A549 treated with Mapracorat at 1 μM for 4 hours (cell line): Measurements from ENCODE around the gene BANF2. TPM values are rescaled to one million over a fixed set of nuclear protein-coding genes. Genes with fewer than 3 reads are reported as not detected.

Experiments used
- total RNA-seq: library from RNA; stranded (reverse); fragments of 200-300 nt; extraction: Qiagen RNA extraction; gene quantifications from 5 replicates; pipeline ENCODE4 v1.2.3, GENCODE V29; 2022

The BANF2 gene
- total RNA-seq = not detected in 5 replicates

DNA sequence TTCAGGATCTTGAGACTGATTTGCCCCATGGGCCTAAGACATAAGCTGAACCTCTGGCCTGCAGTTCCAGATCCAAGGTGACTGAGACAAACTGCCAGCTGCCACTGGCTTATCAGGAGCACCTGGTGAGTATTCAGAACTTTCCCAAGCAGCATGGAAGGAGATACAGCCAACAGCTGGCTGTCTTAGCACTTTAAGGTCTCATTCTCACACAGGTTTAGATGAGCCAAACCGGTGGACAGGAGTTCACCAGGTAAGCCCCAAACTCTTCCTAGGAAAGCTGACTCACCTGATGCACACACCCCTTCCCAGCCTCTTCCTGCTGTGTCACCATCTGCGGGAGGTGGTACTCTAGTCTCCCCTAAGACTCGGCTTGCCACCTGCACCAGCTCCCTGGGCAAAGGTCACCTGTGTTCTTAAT is at the start of gene BANF2:
Gene BANF2 (plus strand): TSS at position 36 of the 421 bp plus-strand sequence. CDS start 25,060 bp downstream, outside the sequence.

DNA sequence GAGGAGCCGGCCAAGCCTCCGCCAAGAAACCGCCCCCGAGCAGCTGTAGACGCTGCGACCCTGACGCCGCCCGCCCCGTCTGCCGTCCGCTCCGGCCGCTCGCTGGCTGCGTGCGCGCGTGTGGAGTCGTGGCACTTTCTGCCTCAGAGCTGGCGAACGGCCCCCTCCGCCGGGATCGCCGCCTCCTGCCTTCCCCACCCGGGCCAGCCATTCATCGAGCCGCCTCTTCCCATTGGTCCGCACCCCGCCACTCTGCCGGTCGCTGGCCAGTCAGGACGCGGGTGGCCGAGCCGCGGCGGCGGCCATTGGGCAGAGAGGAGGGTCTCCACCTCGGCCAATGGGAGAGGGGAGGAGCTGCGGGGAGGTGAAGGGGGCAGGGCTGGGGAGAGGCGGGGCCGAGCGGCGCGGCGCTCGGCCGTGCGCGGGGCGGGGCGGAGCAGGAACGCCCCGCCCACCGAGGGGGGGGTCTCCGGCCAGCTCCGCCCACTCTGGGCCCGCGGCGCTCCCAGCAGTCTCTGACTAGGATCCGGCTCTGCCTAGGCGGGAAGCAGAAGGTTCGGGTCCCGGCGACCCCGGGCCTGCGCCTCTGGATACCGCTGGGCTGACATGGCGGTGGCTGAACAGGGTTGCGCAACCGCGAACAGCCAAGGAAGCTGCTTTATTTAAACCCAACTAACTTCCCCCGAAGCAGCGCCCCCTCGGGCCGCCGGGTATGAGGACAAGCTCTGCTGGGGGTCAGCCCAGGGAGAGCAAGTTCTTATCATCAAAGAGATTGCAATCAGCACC is 17.5 kb upstream of the BANF2 start, which contains the start of gene RRBP1:
Gene RRBP1 (minus strand): TSS at position 140 of the 786 bp plus-strand sequence. CDS start 21,735 bp downstream, outside the sequence.

Other genes starting within 250 kb of the BANF2 start
- 3.7 to 5.1 TPM (median 4.1 TPM) in 5 replicates for gene BFSP1, start 168.6 kb upstream of the BANF2 start, total RNA-seq
- gene DSTN, start 129.9 kb upstream of the BANF2 start, total RNA-seq = 640 to 860 TPM (median 697 TPM) in 5 replicates
- 103 to 149 TPM (median 138 TPM) in 5 replicates for gene RRBP1, start 17.7 kb upstream of the BANF2 start, total RNA-seq